ENCODE data around the gene GPR3.
A peak's percentile ranks its signal among the peaks of the same experiment; 100 is the strongest.
"Not testable (repeated sequence)": the region's sequence is repeated elsewhere in the genome, so short reads cannot be mapped to it uniquely, and the experiment has no call there.

Gene GPR3

GRCh38 chr1:27428316-27429028, 36.0 kb downstream of the GPR3 start:
- peak; percentile 10 for DNase-seq

GRCh38 chr1:27429029-27429425, 36.6 kb downstream of the GPR3 start:
- DNase-seq: no peak

GRCh38 chr1:27430903-27431600, 38.6 kb downstream of the GPR3 start:
- peak; percentile 13 for DNase-seq

- no peak for DNase-seq
Measured at GRCh38 chr1:27431601-27431940, 39.1 kb downstream of the GPR3 start.

- not testable (repeated sequence) for DNase-seq
Measured at GRCh38 chr1:27432725-27433124, 40.3 kb downstream of the GPR3 start.

GRCh38 chr1:27433706-27434105, 41.3 kb downstream of the GPR3 start:
- no peak for DNase-seq

- no peak for DNase-seq
Measured at GRCh38 chr1:27435566-27436203, 43.3 kb downstream of the GPR3 start.

GRCh38 chr1:27436204-27437159, 44.1 kb downstream of the GPR3 start:
- no peak for DNase-seq

GRCh38 chr1:27438621-27439061, 46.2 kb downstream of the GPR3 start:
- DNase-seq: no peak

- no peak for DNase-seq
Measured at GRCh38 chr1:27439150-27439549, 46.7 kb downstream of the GPR3 start.

GRCh38 chr1:27444632-27445031, 52.2 kb downstream of the GPR3 start:
- DNase-seq: no peak
